ENCODE data around the gene SLC39A9.

- TF ChIP-seq CTCF (IDR thresholded peaks at IDR 0.05) (no peak), POLR2A (IDR thresholded peaks at IDR 0.05) (no peak)
Measured at GRCh38 chr14:69400154-69400553, 1.7 kb downstream of the SLC39A9 start.

All from uterus (tissue), 2 donors.